Fibroblast of the aortic adventitia (primary cell): ENCODE measurements around the gene VANGL2. TPM values are rescaled to one million over a fixed set of nuclear protein-coding genes. Genes with fewer than 3 reads are reported as not detected.

Source experiments
- DNase-seq: peaks from one replicate; pipeline ENCODE4 v3.0.0-alpha.2; 2010; ENCODE audit warnings: low read depth
- H3K4me3 ChIP-seq: 2 replicates; pipeline ENCODE4 v1.5.1; 2011; ENCODE audit warnings: low read depth, mild to moderate bottlenecking, control low read depth, low read length, moderate library complexity
- CTCF ChIP-seq: IDR thresholded peaks from 2 replicates; pipeline ENCODE4 v1.5.1; 2011; ENCODE audit warnings: mild to moderate bottlenecking, low read length, control low read depth, inconsistent platforms; ENCODE audit not compliant: insufficient read depth
- total RNA-seq: library from RNA; depleted of rRNA; stranded (reverse); fragments of >200 nt; gene quantifications from 2 replicates; pipeline ENCODE4 v1.2.3, GENCODE V29; 2012; ENCODE audit warnings: low replicate concordance

VANGL2 gene
- total RNA-seq, 1 donor, result not detected

DNA sequence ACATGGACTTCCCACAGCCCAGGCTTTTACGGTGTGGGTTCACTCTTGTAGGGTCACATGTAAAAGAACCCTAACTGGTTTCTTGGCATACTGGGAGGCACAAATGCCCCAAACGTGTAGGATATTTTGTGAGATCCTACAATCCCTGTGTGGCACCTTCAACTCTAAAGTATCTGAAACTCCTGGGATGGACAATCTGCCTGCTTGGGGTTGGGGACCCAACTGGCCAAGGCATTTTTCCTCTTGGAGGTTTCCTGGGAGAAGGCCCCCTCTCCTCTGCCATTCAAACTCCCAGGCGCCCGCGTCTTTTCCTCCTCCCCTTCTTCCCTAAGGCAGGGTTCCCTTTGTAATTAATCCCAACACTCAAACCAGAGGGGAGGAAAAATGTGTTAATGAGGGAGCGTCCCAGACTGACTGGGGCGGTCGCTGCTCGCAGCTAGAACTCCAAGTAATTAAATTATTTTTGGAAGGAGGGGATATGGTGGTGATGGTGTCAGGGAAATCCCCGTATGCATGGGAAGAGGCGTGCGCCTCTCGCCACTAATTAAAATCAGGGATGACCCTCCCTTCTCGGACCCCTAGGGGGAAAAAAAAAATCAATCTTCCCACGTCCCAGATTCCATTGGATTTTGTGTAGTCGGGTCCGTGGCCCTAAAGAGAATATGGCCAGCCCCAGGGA lies 681 bp upstream of the VANGL2 start:
- H3K4me3 ChIP-seq, result no peak overlapping the region
- no peak for DNase-seq
- TF ChIP-seq CTCF, result no peak

DNA sequence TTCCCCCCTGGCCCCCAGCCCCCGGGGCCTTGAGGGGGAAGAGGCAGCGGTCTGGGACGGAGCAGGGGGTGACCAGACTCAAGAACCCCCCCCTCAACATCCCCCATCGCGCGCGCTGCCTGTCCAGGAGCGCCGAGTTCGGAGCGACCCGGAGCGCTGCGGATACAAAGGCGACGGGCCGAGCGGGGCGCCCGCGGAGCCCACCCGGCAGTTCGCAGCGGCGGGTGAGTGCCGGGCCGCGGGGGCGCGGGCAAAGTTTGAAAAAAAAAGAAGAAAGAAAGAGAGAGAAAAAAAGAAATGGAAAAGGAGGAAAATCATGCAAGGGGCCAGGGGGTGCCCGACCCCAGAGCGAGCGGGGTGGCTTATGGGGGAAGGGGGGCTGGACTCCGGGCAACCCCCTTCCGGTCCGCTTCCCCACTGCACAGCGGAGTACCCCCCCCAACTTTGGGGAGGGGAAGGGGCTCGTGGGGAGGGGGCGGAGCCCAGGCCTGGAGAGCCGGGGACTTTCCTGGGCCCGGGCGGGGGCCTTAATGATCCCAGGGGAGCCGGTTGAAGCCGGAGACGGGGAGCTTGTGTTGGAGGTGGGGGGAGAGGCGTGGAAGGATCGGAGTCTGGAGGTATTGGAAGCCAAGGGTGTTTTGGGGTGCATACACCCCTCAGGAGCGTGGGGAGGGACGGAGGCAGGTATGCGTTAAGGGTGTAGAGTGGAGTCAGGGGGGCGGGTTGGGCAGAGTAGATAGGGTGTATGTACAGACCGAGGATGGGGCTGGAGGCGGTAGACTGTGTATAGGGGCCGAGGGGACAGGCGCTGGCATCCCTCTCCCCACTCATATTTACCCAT lies 502 bp downstream of the VANGL2 start:
- peak overlapping the region; percentile 28 for H3K4me3 ChIP-seq
- no peak for TF ChIP-seq CTCF
- no peak for DNase-seq

DNA sequence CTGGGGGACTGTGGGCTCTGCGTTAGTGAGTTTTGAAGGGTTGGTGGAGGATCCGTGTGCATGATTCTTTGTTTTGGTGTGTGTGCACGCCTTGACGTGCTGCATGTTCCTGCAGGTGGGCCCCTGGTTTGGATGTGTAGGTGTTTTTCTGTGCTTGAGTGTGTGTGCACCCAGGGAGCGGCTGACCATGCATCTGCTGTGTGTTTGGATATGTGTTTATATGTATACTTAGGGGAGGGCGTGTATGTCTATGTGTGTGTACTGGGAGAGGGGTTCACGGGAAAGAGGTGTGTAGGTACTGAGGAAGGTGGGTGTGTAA lies 1.1 kb downstream of the VANGL2 start:
- TF ChIP-seq CTCF, result no peak
- DNase-seq, result no peak
- no peak overlapping the region for H3K4me3 ChIP-seq

DNA sequence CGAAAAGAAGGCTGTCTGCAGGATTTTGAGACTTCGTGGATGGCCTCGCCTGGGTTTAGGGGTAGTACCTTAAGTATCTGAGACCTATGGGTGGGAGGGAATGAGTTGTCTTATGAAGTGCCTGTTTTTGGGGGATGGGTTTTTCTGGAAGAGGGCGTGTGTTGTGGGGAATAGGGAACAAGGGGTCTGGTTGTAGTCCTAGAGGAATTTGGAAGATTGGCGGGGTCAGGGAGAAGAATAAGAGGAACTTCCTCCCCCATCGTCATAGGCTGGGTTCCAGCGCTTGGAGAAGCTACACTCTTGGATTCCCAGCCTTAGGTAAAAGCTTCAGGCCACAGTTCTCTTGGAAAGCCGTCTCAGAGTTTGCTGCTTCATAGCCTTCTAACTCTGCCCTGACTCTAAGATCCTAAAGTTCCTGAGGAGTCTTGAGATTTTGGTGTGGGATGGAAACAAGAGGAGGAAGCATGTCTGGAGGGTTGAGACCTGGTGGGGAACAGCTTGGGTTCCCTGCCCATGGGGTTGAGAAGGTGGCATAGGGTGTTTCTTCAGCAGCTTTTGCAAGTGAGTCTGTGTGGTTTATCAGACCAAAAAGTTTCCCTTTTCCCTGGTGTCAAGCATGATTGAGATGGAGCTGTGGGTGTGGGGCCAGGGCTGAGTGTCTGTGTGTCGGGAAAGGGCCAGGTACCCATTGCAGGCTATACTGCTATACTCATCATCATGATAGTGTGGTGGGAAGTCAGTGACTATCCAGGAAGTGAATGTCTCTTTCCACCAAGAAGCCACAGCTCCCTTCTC lies 1.8 kb downstream of the VANGL2 start:
- H3K4me3 ChIP-seq, result no peak overlapping the region
- no peak for DNase-seq
- no peak for TF ChIP-seq CTCF

DNA sequence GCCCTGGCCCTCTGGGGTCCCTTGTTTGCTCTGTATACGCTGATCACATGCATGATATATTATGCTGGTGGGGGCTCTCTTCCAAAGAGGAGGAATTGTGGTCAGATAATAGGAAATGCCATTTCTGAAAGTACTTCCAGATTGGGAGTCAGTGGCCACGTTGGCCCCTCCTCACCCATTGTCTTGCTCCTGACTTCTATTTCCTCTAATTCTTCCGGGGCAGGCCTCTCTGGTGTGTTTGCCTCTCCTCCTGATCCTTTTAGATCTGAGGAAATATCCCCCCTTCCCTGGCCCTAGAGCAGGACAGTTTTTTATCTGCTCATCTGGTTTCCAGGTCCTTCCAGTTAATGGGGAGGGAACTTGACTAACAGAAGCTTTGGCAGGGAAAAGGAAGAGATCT lies 2.9 kb downstream of the VANGL2 start:
- H3K4me3 ChIP-seq, result no peak overlapping the region
- peak; percentile 9 for DNase-seq
- no peak for TF ChIP-seq CTCF

DNA sequence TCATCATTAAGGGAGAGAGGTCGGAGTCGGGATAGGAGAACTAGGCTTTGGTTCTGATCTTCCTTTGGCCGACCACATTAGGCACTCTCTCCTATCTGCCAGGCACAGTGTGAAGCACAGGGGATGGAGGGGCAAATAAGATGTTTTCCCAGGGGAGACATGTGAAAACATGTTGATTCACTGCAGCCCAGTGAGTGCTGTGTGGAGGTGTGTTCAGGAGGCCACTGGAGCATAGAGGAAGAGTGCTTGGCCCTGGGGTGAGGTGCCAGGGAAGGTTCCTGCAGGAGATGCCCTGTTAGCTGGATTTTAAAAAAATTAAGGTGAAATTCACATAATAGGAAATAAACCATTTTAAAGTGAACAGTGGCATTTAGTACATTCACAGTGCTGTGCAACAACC lies 3.7 kb downstream of the VANGL2 start:
- TF ChIP-seq CTCF, result no peak
- no peak overlapping the region for H3K4me3 ChIP-seq
- DNase-seq, result no peak
